GM12874 (cell line): ENCODE measurements around the gene MYLK.

ENCODE experiments used
- CTCF ChIP-seq: IDR thresholded peaks from 2 replicates; pipeline ENCODE4 v1.5.1; 2011; ENCODE audit warnings: low read depth, mild to moderate bottlenecking, control low read depth, low read length, moderate library complexity; ENCODE audit not compliant: insufficient read depth

Gene MYLK

GRCh38 chr3:123684209-123684608 is 199.9 kb downstream of the MYLK start:
- no peak for TF ChIP-seq CTCF

- no peak for TF ChIP-seq CTCF
These were observed 200.5 kb downstream of the MYLK start for GRCh38 chr3:123683505-123684154.

- TF ChIP-seq CTCF = no peak
These were observed 201.2 kb downstream of the MYLK start for GRCh38 chr3:123682781-123683504.

GRCh38 chr3:123682302-123682701 is 201.8 kb downstream of the MYLK start:
- no peak for TF ChIP-seq CTCF

- no peak for TF ChIP-seq CTCF
These were observed 204.3 kb downstream of the MYLK start for GRCh38 chr3:123679712-123680386.

- TF ChIP-seq CTCF = no peak
These were observed 206.0 kb downstream of the MYLK start for GRCh38 chr3:123678108-123678511.

GRCh38 chr3:123672429-123673146 is 211.5 kb downstream of the MYLK start:
- no peak for TF ChIP-seq CTCF
